ENCODE measurements around the gene PROK1.

- TF ChIP-seq CTCF (IDR thresholded peaks at IDR 0.05) (no peak), POLR2A (IDR thresholded peaks at IDR 0.05) (no peak), EP300 (IDR thresholded peaks at IDR 0.05) (no peak)
These were observed 14.3 kb downstream of the PROK1 start for GRCh38 chr1:110465038-110465813.

Data from ovary (tissue), 3 donors.